ENCODE results near the gene AUP1.

- TF ChIP-seq CTCF (IDR thresholded peaks at IDR 0.05) (no peak), EP300 (IDR thresholded peaks at IDR 0.05; ENCODE audit: low read depth) (no peak)
These were observed 38.4 kb upstream of the AUP1 start for GRCh38 chr2:74567881-74568280.

All from transverse colon (tissue), 3 donors.